Bone marrow (tissue), 2 donors: ENCODE data around the gene CCM2L.
"Not testable (repeated sequence)": the region's sequence is repeated elsewhere in the genome, so short reads cannot be mapped to it uniquely, and the experiment has no call there.

ENCODE experiments used
- DNase-seq, 2 donors: peaks; one replicate each; lab custom pipeline; 2025; lab: John Stamatoyannopoulos, UW

CCM2L gene

DNA sequence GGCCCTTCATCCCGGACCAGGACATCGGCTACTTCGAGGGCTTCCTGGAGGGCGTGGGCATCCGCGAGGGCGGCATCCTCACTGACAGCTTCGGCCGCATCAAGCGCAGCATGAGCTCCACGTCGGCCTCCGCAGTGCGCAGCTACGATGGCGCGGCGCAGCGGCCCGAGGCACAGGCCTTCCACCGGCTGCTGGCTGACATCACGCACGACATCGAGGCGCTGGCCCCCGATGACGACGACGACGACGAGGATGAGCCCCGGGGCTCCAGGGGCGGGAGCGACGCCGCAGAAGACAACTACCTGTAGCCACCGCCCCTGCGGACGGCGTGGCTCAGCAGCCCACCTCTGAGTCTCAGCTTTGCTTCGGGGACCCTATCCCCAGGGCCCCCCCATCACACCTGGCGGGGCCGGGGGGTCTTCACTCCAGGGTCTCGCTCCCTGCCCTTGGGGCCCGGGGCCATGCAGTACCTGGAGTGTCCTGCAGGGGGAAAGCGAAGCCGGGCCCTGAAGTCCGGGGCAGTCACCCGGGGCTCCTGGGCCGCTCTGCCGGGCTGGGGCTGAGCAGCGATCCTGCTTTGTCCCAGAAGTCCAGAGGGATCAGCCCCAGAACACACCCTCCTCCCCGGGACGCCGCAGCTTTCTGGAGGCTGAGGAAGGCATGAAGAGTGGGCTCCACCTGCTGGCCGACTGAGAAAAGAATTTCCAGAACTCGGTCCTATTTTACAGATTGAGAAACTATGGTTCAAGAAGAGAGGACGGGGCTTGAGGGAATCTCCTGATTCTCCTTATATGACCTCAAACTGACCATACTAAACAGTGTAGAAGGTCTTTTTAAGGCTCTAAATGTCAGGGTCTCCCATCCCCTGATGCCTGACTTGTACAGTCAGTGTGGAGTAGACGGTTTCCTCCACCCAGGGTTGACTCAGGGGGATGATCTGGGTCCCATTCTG is 21.0 kb downstream of the CCM2L start:
- peak; percentile 25 to 27 for DNase-seq

DNA sequence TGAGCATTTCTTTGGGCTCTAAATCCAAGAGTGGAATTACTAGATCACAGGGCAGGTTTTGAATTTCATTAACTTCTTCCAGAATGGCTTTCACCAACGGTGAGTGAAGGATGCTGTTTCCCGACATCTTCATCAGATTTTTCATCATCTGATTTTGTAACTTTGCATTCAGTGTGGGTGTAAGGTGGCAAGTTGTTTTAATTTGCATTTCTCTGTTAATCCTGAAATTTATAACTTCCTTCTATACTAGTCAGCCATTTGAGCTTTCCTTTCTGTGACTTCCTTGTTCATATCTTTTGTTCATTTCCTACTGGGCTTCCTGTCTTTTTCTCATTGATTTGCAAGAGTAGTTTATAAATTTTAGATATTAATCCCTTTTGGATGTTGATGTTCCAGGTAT is 23.1 kb downstream of the CCM2L start:
- DNase-seq, result no peak

DNA sequence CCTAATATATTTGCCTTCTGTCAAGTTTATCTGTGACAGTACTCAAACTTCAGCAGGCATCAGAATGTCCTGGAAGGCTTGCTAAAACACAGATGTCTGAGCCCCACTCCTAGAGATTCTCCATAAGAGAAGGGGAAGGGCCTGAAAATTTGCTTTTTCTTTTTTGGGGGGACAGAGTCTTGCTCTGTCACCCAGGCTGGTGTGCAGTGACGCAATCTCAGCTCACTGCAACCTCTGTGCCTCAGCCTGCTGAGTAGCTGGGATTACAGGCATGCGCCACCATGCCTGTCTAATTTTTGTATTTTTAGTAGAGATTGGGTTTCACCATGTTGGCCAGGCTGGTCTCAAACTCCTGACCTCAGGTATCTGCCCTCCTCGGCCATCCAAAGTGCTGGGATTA is 23.5 kb downstream of the CCM2L start:
- not testable (repeated sequence) for DNase-seq

DNA sequence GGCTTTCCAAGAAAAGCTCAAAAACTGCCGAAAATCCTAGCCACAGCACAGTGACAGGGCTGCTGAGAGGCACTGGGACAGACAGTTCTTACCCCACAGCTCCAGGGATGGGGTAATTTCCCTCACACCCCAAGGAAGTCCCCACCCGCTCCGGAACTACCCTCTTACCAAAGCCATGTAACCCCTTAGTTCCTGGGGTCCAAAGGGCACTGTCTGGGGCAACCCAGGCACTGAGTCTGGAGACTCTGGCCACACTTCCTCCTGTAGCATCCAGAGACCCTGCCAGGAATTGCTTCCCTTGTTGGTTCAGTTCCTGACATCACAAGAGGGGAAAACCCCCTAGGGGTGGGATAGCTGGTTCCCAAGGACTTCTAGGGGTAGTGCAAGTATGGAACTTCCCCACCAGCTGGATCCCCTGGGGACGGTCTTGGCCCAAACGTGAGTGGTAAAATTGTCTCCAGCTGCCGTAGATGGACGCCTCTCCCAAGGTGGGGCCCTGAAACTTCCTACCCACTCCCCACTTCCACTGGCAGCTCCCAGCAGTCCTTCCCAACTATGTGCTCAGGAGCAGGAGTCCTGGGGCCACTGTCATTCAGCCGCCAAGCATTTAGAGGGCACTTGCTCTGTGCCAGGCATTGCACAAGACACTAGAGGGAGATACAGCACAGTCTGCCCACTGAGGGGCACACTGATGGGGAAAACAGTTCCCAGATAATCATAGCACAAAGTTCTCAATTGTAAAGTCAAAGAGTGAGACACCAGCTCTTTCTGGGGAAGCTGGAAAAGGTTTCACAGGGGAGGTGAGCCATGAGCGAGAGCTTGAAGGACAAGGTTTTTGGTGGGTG is 24.6 kb downstream of the CCM2L start:
- peak; percentile 33 to 74 for DNase-seq

DNA sequence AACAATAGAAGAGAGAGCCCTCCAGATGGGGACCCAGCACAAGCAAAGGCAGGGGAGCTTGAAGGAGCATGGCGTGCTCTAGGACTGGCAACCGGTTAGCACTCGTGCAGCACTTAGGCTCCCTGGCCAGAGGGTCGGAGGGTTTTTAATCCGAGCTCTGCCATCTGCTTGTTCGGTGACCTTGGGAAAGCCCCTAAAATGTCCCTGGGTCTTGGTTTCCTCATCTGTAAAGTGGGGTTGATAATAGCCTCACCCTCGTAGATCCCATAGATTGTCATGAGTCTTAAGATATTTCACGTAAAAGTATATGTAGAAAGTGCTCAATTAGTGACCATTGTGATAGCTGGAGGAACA is 25.2 kb downstream of the CCM2L start:
- DNase-seq, result peak in 1 of 2 donors; percentile 45

DNA sequence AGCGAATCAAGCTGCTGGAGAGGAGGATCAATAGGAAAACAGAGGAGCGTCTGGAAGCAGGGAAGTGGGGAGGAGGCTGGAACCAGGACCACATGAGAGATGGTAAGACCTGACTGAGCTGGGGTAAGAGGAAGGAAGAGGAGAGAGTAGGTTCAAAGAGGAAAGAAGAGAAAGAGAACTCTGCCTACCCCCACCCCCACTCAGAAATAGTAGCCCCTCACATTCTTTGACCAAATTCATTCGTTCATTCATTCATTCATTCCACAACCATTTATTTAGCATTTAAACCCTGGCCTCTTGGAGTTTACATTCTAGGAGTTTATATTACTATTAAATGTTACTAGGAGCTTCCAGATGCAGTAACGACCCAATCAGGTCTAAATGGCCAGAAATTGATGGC is 26.0 kb downstream of the CCM2L start:
- no peak for DNase-seq

DNA sequence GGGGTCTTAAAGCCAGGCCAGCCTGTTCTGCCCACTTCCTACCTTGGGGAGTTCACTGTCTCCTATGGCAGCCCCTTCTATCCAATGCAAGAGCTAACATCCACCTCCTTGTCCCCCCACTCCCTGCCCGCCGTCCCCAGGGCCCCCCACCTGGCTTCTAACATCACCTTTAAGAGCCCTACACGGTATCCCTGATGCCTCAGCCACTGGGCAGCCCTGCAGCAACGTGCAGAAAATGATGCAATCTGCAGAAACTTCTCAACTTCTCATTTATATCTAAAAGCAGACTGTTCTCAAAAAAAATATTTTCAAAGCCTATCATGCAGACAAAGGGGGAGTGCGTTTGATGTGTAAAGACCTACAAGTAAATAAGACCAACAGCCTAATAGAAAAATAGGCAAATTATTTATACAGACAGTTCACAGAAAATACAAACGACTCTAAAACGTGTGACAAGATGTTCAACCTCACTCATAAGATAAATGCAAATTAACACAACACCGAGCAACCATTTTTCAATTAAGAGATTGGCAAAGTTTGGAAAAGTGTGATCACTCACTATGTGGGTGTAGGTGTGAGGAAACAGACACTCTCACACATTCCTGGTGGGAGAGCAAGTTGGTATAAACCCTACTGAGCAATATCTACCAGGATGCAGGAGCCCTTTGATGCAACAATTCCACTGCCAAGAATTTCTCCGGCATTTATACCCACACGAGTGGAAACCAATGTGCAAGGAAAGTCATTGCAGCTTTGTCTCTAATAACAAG is 26.7 kb downstream of the CCM2L start:
- no peak for DNase-seq

DNA sequence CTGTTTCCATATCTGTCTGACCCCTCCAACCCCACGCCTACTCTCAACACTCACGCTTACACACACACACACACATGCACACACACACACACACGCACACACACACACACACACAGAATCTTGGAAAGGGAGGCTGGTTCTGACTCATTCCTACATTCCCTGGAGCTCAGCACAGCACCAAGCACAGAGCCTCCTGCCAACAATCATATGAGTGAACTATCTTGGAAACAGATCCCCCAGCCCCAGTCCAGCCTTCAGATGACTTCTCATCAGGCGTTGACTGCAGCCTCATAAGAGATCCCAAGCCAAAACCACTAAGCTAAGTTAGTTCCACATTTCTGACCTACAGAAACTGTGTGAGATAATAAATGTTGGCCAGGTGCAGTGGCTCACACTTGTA is 27.7 kb downstream of the CCM2L start:
- DNase-seq, result no peak

DNA sequence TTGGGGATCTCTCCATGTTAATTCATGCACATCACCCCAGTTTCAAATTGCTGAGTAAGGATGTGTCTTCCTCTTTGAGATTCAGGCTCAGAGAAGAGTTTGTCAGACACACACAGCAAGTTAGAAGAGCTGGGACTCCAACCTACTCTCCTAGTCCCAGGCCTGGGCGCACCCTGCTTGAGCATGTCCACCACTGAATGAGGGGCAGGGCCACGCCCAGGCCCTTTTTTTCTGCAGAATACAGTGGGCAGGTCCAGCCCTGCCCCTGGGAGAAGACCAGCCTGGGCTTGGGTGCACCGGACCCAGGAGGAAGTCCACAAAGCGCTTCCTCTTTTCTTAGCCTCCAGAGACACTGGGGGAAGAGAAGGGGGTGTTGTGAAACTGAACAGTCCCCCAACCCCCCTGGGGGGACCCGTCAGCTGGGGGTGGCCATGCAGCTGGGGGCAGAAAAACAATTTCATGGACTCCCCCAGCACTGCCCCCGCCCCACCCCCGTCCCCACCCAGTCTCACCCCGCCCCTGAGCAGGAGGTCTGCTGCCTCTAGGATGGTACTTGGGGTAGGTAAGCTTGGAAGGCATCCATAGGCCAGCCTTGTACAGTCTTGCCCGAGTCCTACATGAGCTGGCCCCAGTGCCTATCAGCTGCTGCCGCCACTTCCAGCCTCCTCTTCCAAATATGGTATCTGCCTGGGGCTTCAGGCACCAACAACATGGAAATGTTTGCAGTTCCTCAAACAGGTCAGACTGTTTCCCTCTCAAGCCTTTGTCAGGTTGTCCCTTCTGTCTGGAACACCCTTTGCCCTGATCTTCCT is 30.1 kb downstream of the CCM2L start:
- peak; percentile 37 to 73 for DNase-seq

DNA sequence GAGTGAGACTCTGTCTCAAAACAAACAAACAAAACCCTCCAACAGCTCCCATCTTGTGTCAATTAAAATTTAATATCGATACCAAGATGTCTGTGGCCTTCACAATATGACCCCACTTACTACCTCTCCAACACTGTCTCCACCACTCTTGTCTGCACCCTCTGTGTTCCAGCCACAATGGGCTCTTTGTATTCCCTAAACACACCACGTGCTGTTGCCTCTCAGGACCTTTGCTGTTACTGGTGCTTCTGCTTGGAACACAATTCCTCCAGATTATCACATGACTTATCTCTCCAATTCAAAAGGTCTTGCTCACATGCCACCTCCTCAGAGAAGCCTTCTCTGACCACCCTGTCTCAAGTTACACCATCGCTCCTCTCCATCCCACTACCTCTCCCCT is 35.8 kb downstream of the CCM2L start:
- no peak for DNase-seq

DNA sequence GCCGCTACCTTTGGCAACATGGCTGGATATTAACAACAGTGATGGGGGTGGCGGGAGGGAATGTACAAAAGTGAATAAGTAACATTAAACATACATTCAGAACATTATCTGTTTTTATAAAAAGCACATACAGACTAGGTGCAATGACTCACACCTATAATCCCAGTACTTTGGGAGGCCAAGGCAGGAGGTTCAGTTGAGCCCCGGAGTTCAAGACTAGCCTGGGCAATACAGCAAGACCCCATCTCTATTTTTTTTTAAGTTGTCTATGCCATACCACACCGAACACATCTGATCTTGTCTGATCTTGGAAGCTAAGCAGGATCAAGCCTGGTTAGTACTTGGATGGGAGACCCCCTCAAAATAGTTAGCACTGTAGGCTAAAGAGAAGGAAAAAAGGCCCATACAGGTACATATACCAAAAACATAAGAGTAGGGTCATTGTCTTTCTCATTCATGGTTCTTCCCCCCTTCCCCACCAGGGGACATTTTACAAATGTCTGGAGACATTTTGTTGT is 40.1 kb downstream of the CCM2L start:
- DNase-seq, result no peak

DNA sequence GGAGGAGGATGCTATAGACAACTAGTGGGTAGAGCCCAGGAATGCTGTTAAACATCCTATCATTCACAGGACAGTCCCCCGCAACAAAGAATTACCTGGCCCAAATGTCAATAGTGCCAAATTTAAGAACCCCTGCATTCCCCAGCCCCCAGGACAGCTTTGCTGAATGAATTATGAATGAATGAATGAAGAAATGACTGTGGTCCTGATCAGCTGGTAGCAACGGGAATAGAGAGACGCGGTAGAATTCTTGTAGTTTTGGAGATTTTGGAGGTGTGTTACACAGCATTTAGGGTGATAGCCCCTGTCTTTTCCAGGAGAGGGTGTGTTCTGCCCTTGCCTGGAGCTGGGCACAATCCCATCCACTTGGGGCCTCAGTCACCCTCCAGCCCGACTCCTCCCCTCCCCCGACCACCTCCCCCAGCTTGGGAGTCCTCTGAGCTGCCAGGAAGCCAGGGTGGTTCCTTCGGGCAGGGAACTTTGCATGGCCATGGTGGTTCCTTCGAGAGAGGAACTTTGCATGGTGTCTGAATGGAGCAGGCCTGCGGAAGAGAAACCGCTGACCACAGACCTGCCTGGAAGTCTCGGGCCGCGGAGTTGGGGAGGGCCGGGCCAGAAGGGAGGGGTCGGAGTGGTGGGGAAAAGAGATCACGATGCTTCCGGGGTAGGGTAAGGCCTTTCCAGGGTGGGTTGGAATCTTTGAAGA is 40.8 kb downstream of the CCM2L start:
- peak; percentile 12 to 36 for DNase-seq

DNA sequence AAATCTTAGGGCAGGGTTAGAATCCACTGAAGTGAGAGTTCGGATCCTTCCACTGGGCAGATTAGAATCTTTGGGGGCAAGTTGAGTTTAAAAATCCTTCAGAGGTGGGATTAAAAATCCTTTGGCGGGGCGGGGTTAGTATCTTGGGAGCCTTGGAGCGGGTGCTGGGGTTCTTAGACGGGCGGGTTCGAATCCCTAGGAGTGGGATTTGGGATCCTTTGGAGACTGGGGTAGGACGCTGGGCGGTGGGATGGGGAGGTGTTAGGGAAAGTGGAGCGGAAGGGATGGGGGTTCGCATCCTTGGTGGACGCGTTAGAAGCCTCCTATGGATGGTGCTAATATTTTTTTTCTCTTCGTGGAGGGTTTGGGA is 41.5 kb downstream of the CCM2L start:
- no peak for DNase-seq

DNA sequence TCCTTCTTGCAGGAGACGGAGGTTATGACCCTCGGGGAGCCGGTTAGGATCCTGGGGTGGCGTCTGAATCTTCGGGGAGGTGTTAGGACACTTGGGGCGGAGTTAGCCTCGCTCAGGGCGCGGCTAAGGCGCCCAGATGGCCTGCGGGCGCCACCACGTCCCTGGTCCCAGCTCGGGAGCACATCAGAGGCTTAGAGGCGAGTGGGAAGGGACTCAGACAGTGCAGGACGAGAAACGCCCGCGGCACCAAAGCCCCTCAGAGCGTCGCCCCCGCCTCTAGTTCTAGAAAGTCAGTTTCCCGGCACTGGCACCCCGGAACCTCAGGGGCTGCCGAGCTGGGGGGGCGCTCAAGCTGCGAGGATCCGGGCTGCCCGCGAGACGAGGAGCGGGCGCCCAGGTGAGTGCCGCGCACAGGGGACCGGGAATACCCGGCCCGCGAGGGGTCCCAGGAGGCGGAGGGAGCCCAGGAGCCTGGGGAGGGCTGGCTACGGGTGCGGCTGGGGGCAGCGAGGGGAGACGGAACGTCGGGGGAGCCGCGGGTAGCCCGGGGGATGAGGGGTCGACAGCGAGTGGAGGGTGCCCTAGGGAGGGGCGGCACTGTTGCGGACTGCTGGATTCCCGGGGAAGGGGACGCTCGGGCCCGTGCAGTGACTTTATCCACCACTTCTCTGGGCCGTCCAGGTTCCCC is 42.0 kb downstream of the CCM2L start, which contains the start of gene HCK:
Gene HCK (plus strand): TSS at position 153 of the 688 bp plus-strand sequence.
- peak; percentile 20 to 43 for DNase-seq

DNA sequence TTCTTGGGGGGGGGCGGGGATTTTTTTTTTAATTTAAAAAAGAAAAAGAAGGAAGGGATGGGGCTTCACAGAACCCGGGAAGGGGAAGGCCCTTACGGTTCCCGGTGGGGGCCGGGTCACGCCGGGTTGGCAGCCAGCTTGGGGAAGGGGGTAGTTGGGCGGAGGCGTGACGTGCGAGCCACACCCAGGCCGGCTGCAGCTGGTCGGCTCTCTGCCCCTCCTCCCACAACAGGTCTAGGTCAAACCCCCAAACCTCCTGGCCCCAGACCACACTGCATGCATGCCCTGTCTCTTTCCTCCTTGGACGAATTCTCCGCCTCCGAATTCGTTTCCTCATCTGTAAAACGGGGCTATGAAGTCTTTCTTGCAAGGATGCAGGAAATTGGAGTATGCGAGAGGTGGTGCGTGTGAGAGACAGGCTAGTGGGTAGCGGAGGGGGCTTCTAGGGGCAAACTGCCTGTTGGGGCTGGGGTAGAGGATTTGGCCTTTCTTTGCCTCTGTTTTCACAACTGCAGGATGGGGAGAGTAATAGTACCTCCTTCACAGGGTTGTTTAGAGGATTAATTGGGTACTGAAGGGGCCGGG is 42.6 kb downstream of the CCM2L start:
- DNase-seq, result peak; percentile 6 to 55

DNA sequence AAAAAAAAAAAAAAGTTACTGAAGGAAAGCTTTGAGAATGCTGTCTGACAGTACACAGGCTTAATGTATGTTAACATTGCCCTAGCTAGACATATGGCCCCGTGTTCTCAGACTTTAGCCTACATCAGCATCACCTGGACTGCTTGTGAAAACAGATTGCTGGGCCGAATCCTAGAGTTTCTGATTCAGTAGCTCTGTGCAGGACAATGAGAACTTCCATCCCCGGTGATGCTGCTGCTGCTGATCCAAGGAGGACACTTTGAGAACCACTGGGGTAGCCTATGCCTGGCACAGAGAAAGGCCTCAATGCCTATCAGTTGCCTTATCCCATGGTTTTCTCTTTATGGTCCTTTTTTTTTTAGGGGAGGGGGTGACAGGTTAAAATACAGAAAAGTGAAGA is 43.4 kb downstream of the CCM2L start:
- no peak for DNase-seq

DNA sequence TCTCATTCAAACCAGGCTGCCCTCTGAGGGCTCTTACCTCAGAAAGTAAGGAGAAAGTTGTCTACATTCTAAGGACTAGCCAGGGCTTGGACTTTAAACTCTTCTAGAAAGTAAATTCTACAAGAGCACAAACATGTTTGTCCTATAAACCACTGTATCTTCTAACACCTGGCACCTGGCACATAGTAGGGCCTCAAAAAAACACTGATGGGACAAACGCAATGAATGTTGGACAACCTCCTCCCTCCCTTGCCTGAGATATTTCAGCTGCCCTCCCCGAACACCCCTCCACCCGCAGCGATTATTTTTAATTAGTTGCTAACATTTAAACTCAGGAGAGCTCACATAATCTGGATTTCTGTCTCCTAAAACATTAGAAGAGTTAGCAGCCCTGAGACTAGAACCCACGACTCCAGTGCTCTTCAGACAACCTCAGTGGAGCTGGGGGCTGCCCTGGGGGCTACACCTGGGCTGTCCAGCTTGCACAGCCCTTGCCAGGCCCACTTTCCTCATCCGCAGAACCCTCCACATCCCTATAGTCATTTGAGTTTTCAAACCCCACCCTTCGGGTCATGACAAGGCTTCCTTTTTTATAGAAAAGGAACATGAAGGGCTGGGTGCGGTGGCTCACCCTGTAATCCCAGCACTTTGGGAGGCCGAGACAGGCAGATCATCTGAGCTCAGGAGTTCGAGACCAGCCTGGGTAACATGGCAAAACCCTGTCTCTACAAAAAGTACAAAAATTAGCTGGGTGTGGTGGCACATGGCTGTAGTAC is 46.7 kb downstream of the CCM2L start:
- DNase-seq, result no peak

DNA sequence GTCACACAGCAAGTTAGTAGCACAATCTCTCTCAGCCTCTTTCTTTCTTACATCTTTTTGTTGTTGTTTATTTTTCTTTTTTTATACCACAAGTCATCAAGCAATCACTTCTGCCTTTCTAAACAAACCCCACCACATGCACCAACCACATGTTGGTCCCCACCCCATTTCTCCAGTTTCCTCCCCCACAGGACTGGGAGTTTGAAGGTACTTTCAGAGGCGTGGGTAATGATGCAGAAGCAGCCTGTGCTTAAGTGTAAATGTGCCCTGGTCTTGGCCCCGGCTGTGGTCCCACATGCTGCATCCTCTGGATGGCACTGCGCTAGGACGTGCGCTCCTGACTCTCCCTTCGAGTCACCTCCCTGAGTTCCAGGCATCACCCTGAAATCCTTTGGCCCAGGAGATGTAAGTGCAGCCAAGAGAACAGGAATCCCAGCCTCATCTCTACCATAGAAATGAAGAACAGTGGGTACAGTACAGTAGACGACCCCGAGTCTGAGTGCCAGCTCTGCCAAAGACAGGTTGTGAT is 47.5 kb downstream of the CCM2L start:
- no peak for DNase-seq
